Keratinocyte (primary cell): ENCODE data around the gene SRPK2. TPM values are rescaled to one million over a fixed set of nuclear protein-coding genes. Genes with fewer than 3 reads are reported as not detected.

Source experiments
- DNase-seq: peaks from one replicate; pipeline ENCODE4 v3.0.0-alpha.2; 2011; ENCODE audit warnings: low read depth, missing footprints, low spot score
- FAIRE-seq: peaks from 2 replicates; lab custom pipeline; 2011; peaks lifted over from hg19 to GRCh38; lab: Jason Lieb, UNC
- H2AFZ ChIP-seq: 2 replicates; pipeline ENCODE4 v1.6.0; 2012; ENCODE audit warnings: low read length, control low read depth, inconsistent platforms; ENCODE audit not compliant: control insufficient read depth
- H3K27ac ChIP-seq: 2 replicates; pipeline ENCODE4 v1.5.1; 2011; ENCODE audit warnings: low read length; ENCODE audit not compliant: control insufficient read depth, insufficient read depth
- H3K27me3 ChIP-seq: 3 replicates; pipeline ENCODE4 v1.6.0; 2011; ENCODE audit warnings: low read length; ENCODE audit not compliant: control insufficient read depth, insufficient read depth; ENCODE audit errors: extremely low read depth
- H3K36me3 ChIP-seq, 2 experiments: 2 replicates in 1 of 2; 3 replicates in 1 of 2; pipeline ENCODE4 v1.5.1; 2011; ENCODE audit warnings: low read length in 2 of 2, mild to moderate bottlenecking in 1 of 2; ENCODE audit not compliant: control insufficient read depth in 2 of 2, insufficient read depth in 2 of 2; ENCODE audit errors: extremely low read depth in 1 of 2
- H3K4me1 ChIP-seq: 3 replicates; pipeline ENCODE4 v1.5.1; 2011; ENCODE audit warnings: low read length; ENCODE audit not compliant: control insufficient read depth, insufficient read depth; ENCODE audit errors: extremely low read depth
- H3K4me2 ChIP-seq: 3 replicates; pipeline ENCODE4 v1.6.0; 2011; ENCODE audit warnings: low read depth, low read length; ENCODE audit not compliant: control insufficient read depth, insufficient read depth; ENCODE audit errors: extremely low read depth
- H3K4me3 ChIP-seq, 3 experiments: fragments of 200-600 bp in 1 of 3; sonication (generic) in 1 of 3; 2 replicates in 2 of 3; 3 replicates in 1 of 3; pipeline ENCODE4 v1.5.1; 2011 to 2016; ENCODE audit warnings: low read length in 3 of 3, mild to moderate bottlenecking in 3 of 3, control low read depth in 2 of 3, inconsistent platforms in 1 of 3, low read depth in 1 of 3, mixed read lengths in 1 of 3, mixed run types in 1 of 3, moderate library complexity in 1 of 3; ENCODE audit not compliant: control insufficient read depth in 2 of 3, insufficient read depth in 2 of 3; ENCODE audit errors: extremely low read depth in 1 of 3
- H3K79me2 ChIP-seq: 2 replicates; pipeline ENCODE4 v1.6.0; 2012; ENCODE audit warnings: low read length; ENCODE audit not compliant: control insufficient read depth, insufficient read depth
- H3K9ac ChIP-seq: 3 replicates; pipeline ENCODE4 v1.6.0; 2011; ENCODE audit warnings: low read length; ENCODE audit not compliant: control insufficient read depth, insufficient read depth; ENCODE audit errors: extremely low read depth
- H3K9me1 ChIP-seq: 3 replicates; pipeline ENCODE4 v1.6.0; 2011; ENCODE audit warnings: low read length; ENCODE audit not compliant: control insufficient read depth, insufficient read depth; ENCODE audit errors: extremely low read depth
- H3K9me3 ChIP-seq: 2 replicates; pipeline ENCODE4 v1.5.1; 2012; ENCODE audit warnings: low read depth, low read length; ENCODE audit not compliant: control insufficient read depth
- H4K20me1 ChIP-seq: 3 replicates; pipeline ENCODE4 v1.6.0; 2011; ENCODE audit warnings: low read length; ENCODE audit not compliant: control insufficient read depth, insufficient read depth; ENCODE audit errors: extremely low read depth
- EZH2 ChIP-seq: IDR thresholded peaks from one replicate; pipeline ENCODE4 v1.6.1; 2012; ENCODE audit warnings: inconsistent platforms, mild to moderate bottlenecking, low read length, moderate library complexity
- dilution Hi-C: fragments of 300-500 bp; cut with MboI; formaldehyde crosslinking; loops from one replicate; pipeline ENCODE4 v1.7.0; 2020; ENCODE audit warnings: low sequenced_read_pairs; ENCODE audit not compliant: extremely low pct_ligation_motif_present
- polyA plus RNA-seq, 5 experiments: library from polyadenylated mRNA; depleted of rRNA in 3 of 5; stranded (reverse) in 3 of 5; stranded (forward) in 1 of 5; unstranded in 1 of 5; fragments of >200 nt; gene quantifications; 1 replicate in 1 of 5; 2 replicates in 3 of 5; 3 replicates in 1 of 5; pipeline versions ENCODE4 v1.2.1 to v1.2.3, GENCODE V29; 2011 to 2012; ENCODE audit warnings: missing spikeins in 2 of 5, low read depth in 1 of 5, low replicate concordance in 1 of 5
- TF ChIP-seq, protein P1 (sequence below), 3 experiments: IDR thresholded peaks in 1 of 3; conservative IDR thresholded peaks in 1 of 3; optimal IDR thresholded peaks in 1 of 3; 2 replicates in 2 of 3; 3 replicates in 1 of 3; pipeline versions ENCODE3 to v1.5.1; 2011; ENCODE audit warnings: low read length in 3 of 3, mild to moderate bottlenecking in 3 of 3, moderate library complexity in 2 of 3, control low read depth in 1 of 3, inconsistent platforms in 1 of 3; ENCODE audit not compliant: insufficient read depth in 2 of 3; ENCODE audit errors: extremely low read depth in 1 of 3

Gene SRPK2
- polyA plus RNA-seq, 1 donor (not counting 4 experiments of a cell fraction or from before 2014, with no cell fraction given) = 40.2 TPM

DNA sequence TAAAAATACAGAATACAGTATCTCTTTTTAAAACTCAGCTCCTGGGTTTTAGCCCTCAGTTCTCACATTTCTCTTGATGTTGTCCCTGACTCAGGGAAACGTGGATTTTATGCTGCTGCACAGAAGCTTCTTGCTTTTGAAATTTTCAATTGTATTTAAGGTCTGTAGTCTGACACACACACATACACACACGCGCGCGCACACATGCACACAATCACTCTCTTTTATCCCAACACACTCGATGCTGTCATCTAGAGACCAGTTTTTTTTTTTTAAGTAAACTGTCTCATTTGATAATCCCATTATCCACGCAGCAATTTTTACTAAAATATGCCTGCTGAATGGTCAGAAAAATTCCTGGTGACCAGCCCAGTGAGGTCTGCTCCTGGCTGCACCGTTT, 266.1 kb downstream of the SRPK2 start:
- H3K27me3 ChIP-seq = no peaks in the 10 kb centered on the region
- dilution Hi-C loops = no loop called here

DNA sequence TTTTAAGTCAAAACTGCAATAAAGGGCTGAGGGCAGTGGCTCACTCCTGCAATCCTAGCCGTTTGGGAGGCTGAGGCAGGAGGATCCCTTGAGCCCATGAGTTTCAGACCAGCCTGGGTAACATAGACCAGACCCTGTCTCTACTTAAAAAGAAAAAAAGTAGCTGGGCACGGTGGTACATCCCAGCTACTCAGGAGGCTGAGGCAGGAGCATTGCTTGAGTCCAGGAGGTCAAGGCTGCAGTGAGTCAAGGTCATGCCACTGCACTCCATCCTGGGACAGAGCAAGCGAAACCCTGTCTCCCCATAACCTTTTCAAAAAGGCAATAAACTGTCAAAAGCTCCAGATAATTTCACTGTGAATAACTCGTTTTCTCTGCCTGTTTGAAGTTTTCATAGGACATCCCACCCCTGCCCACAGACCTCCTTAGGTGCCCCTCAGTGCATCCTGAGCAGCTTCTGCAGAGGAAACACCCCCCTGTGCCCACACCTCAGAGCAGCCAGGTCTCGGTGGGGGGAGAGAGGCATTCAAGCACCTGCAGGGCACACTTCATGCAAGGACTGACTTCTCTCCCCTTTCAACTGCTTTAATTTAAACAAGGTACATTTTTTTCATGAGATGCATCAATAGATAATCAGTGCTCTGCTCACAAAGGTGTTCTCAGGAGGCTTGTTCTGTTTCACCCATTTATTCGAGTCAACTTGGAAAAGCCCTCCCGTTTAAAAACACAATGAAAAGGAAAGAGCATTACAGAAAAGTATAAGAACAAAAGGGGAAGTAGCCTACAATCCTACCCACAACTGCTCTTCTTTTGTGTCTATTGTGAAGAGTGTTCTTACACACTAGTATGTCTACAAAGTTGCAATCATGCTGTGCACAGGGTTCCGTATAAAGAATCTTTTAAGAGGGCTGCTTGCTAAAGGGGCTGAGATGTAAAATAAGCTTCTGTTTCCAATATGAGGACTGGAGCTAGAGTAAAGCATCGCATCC, 269.8 kb downstream of the SRPK2 start:
- Histone ChIP-seq H3K27ac (no peak overlapping the region), H3K9ac (no peak overlapping the region), H3K4me2 (no peak overlapping the region), H3K4me3 (no peak overlapping the region), H3K36me3 (peaks cover 9 to 15% of the 10 kb centered on the region in 2 experiments), H3K9me3 (no peaks in the 10 kb centered on the region), H3K79me2 (no peaks in the 10 kb centered on the region), H3K4me1 (no peaks in the 10 kb centered on the region), H3K27me3 (no peaks in the 10 kb centered on the region), H2AFZ (no peak overlapping the region), H3K9me1 (no peaks in the 10 kb centered on the region), H4K20me1 (no peaks in the 10 kb centered on the region)
- DNase-seq (no peak), FAIRE-seq (no peak)
- TF ChIP-seq, protein P1, sequence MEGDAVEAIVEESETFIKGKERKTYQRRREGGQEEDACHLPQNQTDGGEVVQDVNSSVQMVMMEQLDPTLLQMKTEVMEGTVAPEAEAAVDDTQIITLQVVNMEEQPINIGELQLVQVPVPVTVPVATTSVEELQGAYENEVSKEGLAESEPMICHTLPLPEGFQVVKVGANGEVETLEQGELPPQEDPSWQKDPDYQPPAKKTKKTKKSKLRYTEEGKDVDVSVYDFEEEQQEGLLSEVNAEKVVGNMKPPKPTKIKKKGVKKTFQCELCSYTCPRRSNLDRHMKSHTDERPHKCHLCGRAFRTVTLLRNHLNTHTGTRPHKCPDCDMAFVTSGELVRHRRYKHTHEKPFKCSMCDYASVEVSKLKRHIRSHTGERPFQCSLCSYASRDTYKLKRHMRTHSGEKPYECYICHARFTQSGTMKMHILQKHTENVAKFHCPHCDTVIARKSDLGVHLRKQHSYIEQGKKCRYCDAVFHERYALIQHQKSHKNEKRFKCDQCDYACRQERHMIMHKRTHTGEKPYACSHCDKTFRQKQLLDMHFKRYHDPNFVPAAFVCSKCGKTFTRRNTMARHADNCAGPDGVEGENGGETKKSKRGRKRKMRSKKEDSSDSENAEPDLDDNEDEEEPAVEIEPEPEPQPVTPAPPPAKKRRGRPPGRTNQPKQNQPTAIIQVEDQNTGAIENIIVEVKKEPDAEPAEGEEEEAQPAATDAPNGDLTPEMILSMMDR (optimal IDR thresholded peaks at IDR 0.05 in 1 of 3, IDR thresholded peaks at IDR 0.05 in 1 of 3, conservative IDR thresholded peaks at IDR 0.05 in 1 of 3; ENCODE audit: extremely low read depth in 1 of 3, insufficient read depth in 2 of 3, low read length in 3 of 3) = no peak
- no peak for TF ChIP-seq EZH2
- dilution Hi-C loops = no loop called here

More for the DNA sequence above, 266.1 kb downstream of the SRPK2 start:
- Histone ChIP-seq H3K9me3 (no peaks in the 10 kb centered on the region), H3K36me3 (peaks cover 22 to 26% of the 10 kb centered on the region in 2 experiments), H3K9ac (no peak overlapping the region), H3K27ac (no peak overlapping the region), H3K79me2 (no peaks in the 10 kb centered on the region), H3K4me3 (no peak overlapping the region), H3K4me1 (no peaks in the 10 kb centered on the region), H3K4me2 (no peak overlapping the region), H2AFZ (no peak overlapping the region), H4K20me1 (no peaks in the 10 kb centered on the region), H3K9me1 (no peaks in the 10 kb centered on the region)
- FAIRE-seq = no peak
- DNase-seq = no peak
- TF ChIP-seq EZH2 = no peak
- TF ChIP-seq, protein P1 (optimal IDR thresholded peaks at IDR 0.05 in 1 of 3, IDR thresholded peaks at IDR 0.05 in 1 of 3, conservative IDR thresholded peaks at IDR 0.05 in 1 of 3; ENCODE audit: extremely low read depth in 1 of 3, insufficient read depth in 2 of 3, low read length in 3 of 3) = no peak
